Activated naive CD4-positive, alpha-beta T cell treated with anti-CD3 and anti-CD28 coated beads, Interleukin-2, amount 50 U/mL, for 24 hours (primary cell): Measurements from ENCODE around the gene CKAP2.
"Not testable (repeated sequence)": the region's sequence is repeated elsewhere in the genome, so short reads cannot be mapped to it uniquely, and the experiment has no call there.

ENCODE experiments used
- H3K27ac Mint-ChIP-seq: one replicate; pipeline ENCODE4 v1.8.0; 2021; ENCODE audit warnings: mild to moderate bottlenecking, mixed read lengths
- H3K27me3 Mint-ChIP-seq: one replicate; pipeline ENCODE4 v1.8.0; 2021; ENCODE audit warnings: mixed read lengths
- H3K36me3 Mint-ChIP-seq: one replicate; pipeline ENCODE4 v1.8.0; 2021; ENCODE audit warnings: mixed read lengths
- H3K4me1 Mint-ChIP-seq: one replicate; pipeline ENCODE4 v1.8.0; 2021; ENCODE audit warnings: mixed read lengths
- H3K4me3 Mint-ChIP-seq: one replicate; pipeline ENCODE4 v1.8.0; 2021; ENCODE audit warnings: mild to moderate bottlenecking, mixed read lengths
- H3K9me3 Mint-ChIP-seq: one replicate; pipeline ENCODE4 v1.8.0; 2021; ENCODE audit warnings: mixed read lengths

The CKAP2 gene

GRCh38 chr13:52447815-52448552, 7.3 kb upstream of the CKAP2 start:
- peaks cover 36% of the 10 kb centered on the region for H3K4me1 Mint-ChIP-seq
- peak overlapping the region; percentile 93 for H3K4me3 Mint-ChIP-seq
- H3K27ac Mint-ChIP-seq: peak overlapping the region; percentile 41
- peaks cover 2% of the 10 kb centered on the region for H3K36me3 Mint-ChIP-seq
- H3K9me3 Mint-ChIP-seq: no peaks in the 10 kb centered on the region
- no peaks in the 10 kb centered on the region for H3K27me3 Mint-ChIP-seq

GRCh38 chr13:52449331-52450011, 5.8 kb upstream of the CKAP2 start:
- no peaks in the 10 kb centered on the region for H3K27me3 Mint-ChIP-seq
- H3K4me1 Mint-ChIP-seq: peaks cover 39% of the 10 kb centered on the region
- H3K9me3 Mint-ChIP-seq: no peaks in the 10 kb centered on the region
- peak overlapping the region; percentile 79 for H3K27ac Mint-ChIP-seq
- peaks cover 2% of the 10 kb centered on the region for H3K36me3 Mint-ChIP-seq
- peak overlapping the region; percentile 93 for H3K4me3 Mint-ChIP-seq

GRCh38 chr13:52450012-52450792, 5.1 kb upstream of the CKAP2 start, which contains the start of gene VPS36:
Gene VPS36 (minus strand): TSS chr13:52450634. CDS start chr13:52450594, 40 bp downstream.
- Mint-ChIP-seq H3K4me3 (peak within 1 kb of the TSS; percentile 93), H3K36me3 (peaks cover 2% of the 10 kb centered on the region), H3K4me1 (peaks cover 45% of the 10 kb centered on the region), H3K27ac (peak within 1 kb of the TSS; percentile 91), H3K27me3 (no peaks in the 10 kb centered on the region), H3K9me3 (no peaks in the 10 kb centered on the region)

- H3K27me3 Mint-ChIP-seq: no peaks in the 10 kb centered on the region
- H3K36me3 Mint-ChIP-seq: peaks cover 2% of the 10 kb centered on the region
- peaks cover 45% of the 10 kb centered on the region for H3K4me1 Mint-ChIP-seq
- peak overlapping the region; percentile 91 for H3K27ac Mint-ChIP-seq
- no peaks in the 10 kb centered on the region for H3K9me3 Mint-ChIP-seq
- H3K4me3 Mint-ChIP-seq: peak overlapping the region; percentile 86
Observed at GRCh38 chr13:52450793-52451116, 4.5 kb upstream of the CKAP2 start.

- H3K4me3 Mint-ChIP-seq: peak overlapping the region; percentile 86
- peaks cover 2% of the 10 kb centered on the region for H3K36me3 Mint-ChIP-seq
- no peaks in the 10 kb centered on the region for H3K9me3 Mint-ChIP-seq
- no peaks in the 10 kb centered on the region for H3K27me3 Mint-ChIP-seq
- peak overlapping the region; percentile 91 for H3K27ac Mint-ChIP-seq
- H3K4me1 Mint-ChIP-seq: peaks cover 49% of the 10 kb centered on the region
Observed at GRCh38 chr13:52451135-52451804, 4.0 kb upstream of the CKAP2 start.

- no peaks in the 10 kb centered on the region for H3K27me3 Mint-ChIP-seq
- H3K27ac Mint-ChIP-seq: no peak overlapping the region
- H3K4me1 Mint-ChIP-seq: peaks cover 51% of the 10 kb centered on the region
- H3K9me3 Mint-ChIP-seq: no peaks in the 10 kb centered on the region
- H3K4me3 Mint-ChIP-seq: no peak overlapping the region
- H3K36me3 Mint-ChIP-seq: peaks cover 2% of the 10 kb centered on the region
Observed at GRCh38 chr13:52452470-52452869, 2.8 kb upstream of the CKAP2 start.

GRCh38 chr13:52454459-52454819, 839 bp upstream of the CKAP2 start:
- Mint-ChIP-seq H3K4me1 (peaks cover 41% of the 10 kb centered on the region), H3K4me3 (peak overlapping the region; percentile 97), H3K27me3 (no peaks in the 10 kb centered on the region)

GRCh38 chr13:52455677-52456041, 381 bp downstream of the CKAP2 start:
- Mint-ChIP-seq H3K36me3 (peaks cover under 1% of the 10 kb centered on the region), H3K4me3 (peak overlapping the region; percentile 97), H3K9me3 (no peaks in the 10 kb centered on the region), H3K4me1 (peaks cover 38% of the 10 kb centered on the region), H3K27me3 (no peaks in the 10 kb centered on the region), H3K27ac (peak overlapping the region; percentile 84)

More at GRCh38 chr13:52454459-52454819, 839 bp upstream of the CKAP2 start:
- H3K36me3 Mint-ChIP-seq: peaks cover 2% of the 10 kb centered on the region
- H3K9me3 Mint-ChIP-seq: no peaks in the 10 kb centered on the region
- peak overlapping the region; percentile 99 for H3K27ac Mint-ChIP-seq

GRCh38 chr13:52459668-52460067, 4.4 kb downstream of the CKAP2 start:
- Mint-ChIP-seq H3K4me3 (no peak overlapping the region), H3K27me3 (no peaks in the 10 kb centered on the region), H3K9me3 (no peaks in the 10 kb centered on the region), H3K36me3 (peaks cover 8% of the 10 kb centered on the region), H3K4me1 (peaks cover 46% of the 10 kb centered on the region), H3K27ac (no peak overlapping the region)

- H3K27me3 Mint-ChIP-seq: no peaks in the 10 kb centered on the region
- H3K4me3 Mint-ChIP-seq: no peak overlapping the region
- H3K36me3 Mint-ChIP-seq: peaks cover 11% of the 10 kb centered on the region
- H3K9me3 Mint-ChIP-seq: no peaks in the 10 kb centered on the region
- peaks cover 38% of the 10 kb centered on the region for H3K4me1 Mint-ChIP-seq
- H3K27ac Mint-ChIP-seq: no peak overlapping the region
Observed at GRCh38 chr13:52461265-52461664, 6.0 kb downstream of the CKAP2 start.

- Mint-ChIP-seq H3K9me3 (no peaks in the 10 kb centered on the region), H3K27ac (no peak overlapping the region), H3K27me3 (no peaks in the 10 kb centered on the region), H3K36me3 (peaks cover 17% of the 10 kb centered on the region), H3K4me1 (peaks cover 33% of the 10 kb centered on the region), H3K4me3 (no peak overlapping the region)
Observed at GRCh38 chr13:52463526-52463925, 8.2 kb downstream of the CKAP2 start.

GRCh38 chr13:52468487-52468886, 13.2 kb downstream of the CKAP2 start:
- H3K36me3 Mint-ChIP-seq: peaks cover 18% of the 10 kb centered on the region
- H3K27ac Mint-ChIP-seq, H3K4me1 Mint-ChIP-seq: not testable (repeated sequence)

GRCh38 chr13:52480677-52481428, 25.6 kb downstream of the CKAP2 start:
- not testable (repeated sequence) for H3K4me1 Mint-ChIP-seq, H3K36me3 Mint-ChIP-seq

More at GRCh38 chr13:52468487-52468886, 13.2 kb downstream of the CKAP2 start:
- H3K27me3 Mint-ChIP-seq, H3K4me3 Mint-ChIP-seq, H3K9me3 Mint-ChIP-seq: not testable (repeated sequence)

GRCh38 chr13:52487078-52487477, 31.8 kb downstream of the CKAP2 start:
- H3K4me3 Mint-ChIP-seq: not testable (repeated sequence)

More at GRCh38 chr13:52480677-52481428, 25.6 kb downstream of the CKAP2 start:
- H3K27me3 Mint-ChIP-seq, H3K4me3 Mint-ChIP-seq, H3K9me3 Mint-ChIP-seq, H3K27ac Mint-ChIP-seq: not testable (repeated sequence)

GRCh38 chr13:52488763-52489162, 33.5 kb downstream of the CKAP2 start:
- not testable (repeated sequence) for H3K4me3 Mint-ChIP-seq, H3K4me1 Mint-ChIP-seq, H3K27ac Mint-ChIP-seq, H3K9me3 Mint-ChIP-seq, H3K36me3 Mint-ChIP-seq, H3K27me3 Mint-ChIP-seq

More at GRCh38 chr13:52487078-52487477, 31.8 kb downstream of the CKAP2 start:
- not testable (repeated sequence) for H3K27ac Mint-ChIP-seq, H3K36me3 Mint-ChIP-seq, H3K9me3 Mint-ChIP-seq, H3K4me1 Mint-ChIP-seq, H3K27me3 Mint-ChIP-seq
